ENCODE results near the gene NEB. TPM values are rescaled to one million over a fixed set of nuclear protein-coding genes. Genes with fewer than 3 reads are reported as not detected.
A peak's percentile ranks its signal among the peaks of the same experiment; 100 is the strongest.

The NEB gene
- polyA plus RNA-seq, 3 donors, result 2.7 TPM; not detected in 2

DNA sequence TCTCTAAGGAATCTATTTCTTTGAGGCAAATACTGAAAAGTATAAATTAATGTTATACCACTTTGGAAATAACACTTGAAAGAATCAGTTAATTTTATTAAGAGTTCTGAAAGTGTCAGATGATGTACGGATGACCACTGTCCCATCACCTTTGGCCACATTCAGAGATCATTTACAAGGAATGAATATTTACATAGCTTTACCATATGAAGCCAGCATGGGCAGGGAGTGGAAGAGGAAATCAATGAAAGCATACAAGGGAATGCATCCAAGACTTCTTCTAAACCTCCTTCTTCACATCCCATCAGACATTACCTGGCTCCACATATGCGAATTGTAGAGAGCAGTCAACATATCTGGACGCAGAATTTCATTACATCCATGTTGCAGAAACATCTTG lies 201.1 kb downstream of the NEB start:
- Mint-ChIP-seq H3K36me3 (no peaks in the 10 kb centered on the region), H3K4me3 (no peak overlapping the region), H3K4me1 (no peaks in the 10 kb centered on the region)

DNA sequence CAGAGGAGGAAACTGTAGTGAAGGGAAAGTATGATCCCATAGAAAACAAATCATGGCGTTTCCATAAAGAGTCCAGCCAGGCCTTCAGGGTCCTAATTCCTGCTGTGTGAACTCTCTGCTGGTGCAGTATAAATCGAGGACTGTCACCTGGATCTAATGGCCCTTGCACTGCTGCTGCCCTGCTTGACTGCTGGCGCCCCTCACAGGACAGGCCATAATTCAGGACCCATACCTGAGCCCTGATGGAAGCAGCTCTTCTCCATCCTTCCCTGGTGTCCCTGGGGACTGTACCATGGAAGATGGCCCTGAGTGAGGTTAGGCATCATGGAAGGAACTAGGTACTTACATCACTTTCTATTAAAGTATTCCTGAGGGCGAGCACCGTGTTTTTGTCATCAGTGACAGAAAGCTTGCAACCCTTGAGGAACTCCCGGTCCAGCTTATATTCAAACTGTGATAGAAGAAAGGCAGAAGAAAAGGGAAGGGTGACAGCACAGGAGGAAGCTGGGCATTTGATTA lies 207.6 kb downstream of the NEB start:
- DNase-seq, result no peak
- peak overlapping the region in 1 of 7 donors; percentile 72 for H3K27ac Mint-ChIP-seq
- H3K9ac ChIP-seq (ENCODE audit: insufficient read depth, low read length, poor library complexity, severe bottlenecking), result no peak overlapping the region
- H2AFZ ChIP-seq (ENCODE audit: insufficient read depth, low read depth, low read length, poor library complexity, severe bottlenecking), result no peak overlapping the region
- no peaks in the 10 kb centered on the region for H3K27me3 ChIP-seq (ENCODE audit: control insufficient read depth in 2 of 2, insufficient read depth in 2 of 2, low read length in 2 of 2)
- H3K4me1 Mint-ChIP-seq, result peaks cover 14% of the 10 kb centered on the region
- no peak overlapping the region for H3K27ac ChIP-seq (ENCODE audit: low read depth in 1 of 2, low read length in 2 of 2)
- no peak overlapping the region for H3K4me2 ChIP-seq (replicated peaks; ENCODE audit: extremely low read depth, low read length, poor library complexity, severe bottlenecking)
- TF ChIP-seq CTCF (IDR thresholded peaks at IDR 0.05), result no peak
- no peaks in the 10 kb centered on the region for H3K9me3 ChIP-seq (replicated peaks in 1 of 2; ENCODE audit: control insufficient read depth in 1 of 2, insufficient read depth in 1 of 2, low read length in 2 of 2)
- H3K36me3 ChIP-seq (replicated peaks in 1 of 2; ENCODE audit: control insufficient read depth in 1 of 2, insufficient read depth in 2 of 2, low read length in 2 of 2), result no peaks in the 10 kb centered on the region
- no peaks in the 10 kb centered on the region for H3K4me1 ChIP-seq (ENCODE audit: control insufficient read depth in 1 of 2, insufficient read depth in 2 of 2, low read length in 2 of 2)
- 94% methylated on average over 5 of the region's 6 CpGs for WGBS (ENCODE audit: insufficient coverage)
- no peaks in the 10 kb centered on the region for H3K9me3 Mint-ChIP-seq
- no peaks in the 10 kb centered on the region for H3K36me3 Mint-ChIP-seq
- no peak overlapping the region for H3K4me3 ChIP-seq (replicated peaks in 1 of 3; ENCODE audit: low read depth in 2 of 3, low read length in 3 of 3)
- H3K79me2 ChIP-seq (ENCODE audit: insufficient read depth, low read length), result no peaks in the 10 kb centered on the region
- H3K27me3 Mint-ChIP-seq (ENCODE audit: low read depth in 3 of 3), result peaks cover 0 to 2% (median 0%) of the 10 kb centered on the region in 3 donors
- no peak overlapping the region for H3K4me3 Mint-ChIP-seq
- intact Hi-C loops (cut with micrococcal nuclease), result no loop called here
- H4K20me1 ChIP-seq (ENCODE audit: insufficient read depth, low read length), result no peaks in the 10 kb centered on the region

More for the DNA sequence above, 201.1 kb downstream of the NEB start:
- Histone ChIP-seq H3K4me1 (ENCODE audit: control insufficient read depth in 1 of 2, insufficient read depth in 2 of 2, low read length in 2 of 2) (no peaks in the 10 kb centered on the region), H3K27ac (ENCODE audit: low read depth in 1 of 2, low read length in 2 of 2) (no peak overlapping the region), H3K79me2 (ENCODE audit: insufficient read depth, low read length) (no peaks in the 10 kb centered on the region), H3K4me3 (replicated peaks in 1 of 3; ENCODE audit: low read depth in 2 of 3, low read length in 3 of 3) (no peak overlapping the region), H3K36me3 (replicated peaks in 1 of 2; ENCODE audit: control insufficient read depth in 1 of 2, insufficient read depth in 2 of 2, low read length in 2 of 2) (no peaks in the 10 kb centered on the region), H3K27me3 (ENCODE audit: control insufficient read depth in 2 of 2, insufficient read depth in 2 of 2, low read length in 2 of 2) (no peaks in the 10 kb centered on the region), H3K4me2 (replicated peaks; ENCODE audit: extremely low read depth, low read length, poor library complexity, severe bottlenecking) (no peak overlapping the region), H2AFZ (ENCODE audit: insufficient read depth, low read depth, low read length, poor library complexity, severe bottlenecking) (no peak overlapping the region), H3K9ac (ENCODE audit: insufficient read depth, low read length, poor library complexity, severe bottlenecking) (no peak overlapping the region), H4K20me1 (ENCODE audit: insufficient read depth, low read length) (no peaks in the 10 kb centered on the region), H3K9me3 (replicated peaks in 1 of 2; ENCODE audit: control insufficient read depth in 1 of 2, insufficient read depth in 1 of 2, low read length in 2 of 2) (no peaks in the 10 kb centered on the region)
- Mint-ChIP-seq H3K27me3 (ENCODE audit: low read depth in 3 of 3) (no peaks in the 10 kb centered on the region), H3K9me3 (no peaks in the 10 kb centered on the region), H3K27ac (no peak overlapping the region)
- DNase-seq, result no peak
- TF ChIP-seq CTCF (IDR thresholded peaks at IDR 0.05), result no peak
- intact Hi-C loops (cut with micrococcal nuclease), result no loop called here
- WGBS (ENCODE audit: insufficient coverage), result 100% methylated on average over 1 of the region's 3 CpGs
